B cell (primary cell): ENCODE results near the gene ZNF91. TPM values are rescaled to one million over a fixed set of nuclear protein-coding genes. Genes with fewer than 3 reads are reported as not detected.

Experiments used
- ATAC-seq: fragments of 200-7000 bp; cut with Tn5 transposase; one replicate; pipeline ENCODE4 v1.10.0; 2021; ENCODE audit warnings: low read depth, mild to moderate bottlenecking, moderate number of reproducible peaks, moderate library complexity
- CTCF ChIA-PET: fragments of 350-600 bp; sonication (Branson Sonifier 250); formaldehyde crosslinking; loops from one replicate; lab custom pipeline; 2021; ENCODE audit warnings: antibody characterized with exemption, inconsistent platforms; lab: Charles Lee
- POLR2A ChIA-PET: fragments of 350-600 bp; sonication (Branson Sonifier 250); formaldehyde crosslinking; loops from one replicate; lab custom pipeline; 2021; ENCODE audit warnings: antibody characterized with exemption; lab: Charles Lee
- DNase-seq: peaks from one replicate; pipeline ENCODE4 v3.0.0; 2013
- H2AFZ ChIP-seq: 2 replicates; pipeline ENCODE4 v1.6.1; 2012; ENCODE audit warnings: mild to moderate bottlenecking, low read depth, low read length; ENCODE audit not compliant: insufficient read depth, poor library complexity, severe bottlenecking
- H3K27ac ChIP-seq, 2 donors: 1 replicate in 1 of 2; 2 replicates in 1 of 2; pipeline ENCODE4 v1.5.1; 2012 to 2013; ENCODE audit warnings: low read length in 2 of 2, mild to moderate bottlenecking in 2 of 2, moderate library complexity in 1 of 2
- H3K27me3 ChIP-seq, 4 experiments: fragments of 200-600 bp in 1 of 4; sonication (generic) in 1 of 4; replicated peaks in 1 of 4; 1 replicate in 2 of 4; 2 replicates in 2 of 4; pipeline versions ENCODE4 v1.6.1 to v1.7.0; 2013 to 2016; ENCODE audit warnings: low read length in 3 of 4, mild to moderate bottlenecking in 2 of 4, mixed read lengths in 1 of 4, moderate library complexity in 1 of 4; ENCODE audit not compliant: insufficient read depth in 4 of 4, control insufficient read depth in 3 of 4; ENCODE audit errors: control extremely low read depth in 1 of 4
- H3K36me3 ChIP-seq, 2 experiments: replicated peaks in 1 of 2; 1 replicate in 1 of 2; 2 replicates in 1 of 2; pipeline versions ENCODE4 v1.6.1 to v1.7.1; 2013; ENCODE audit warnings: low read length in 1 of 2; ENCODE audit not compliant: insufficient read depth in 2 of 2, control insufficient read depth in 1 of 2; ENCODE audit errors: control extremely low read depth in 1 of 2, extremely low read depth in 1 of 2
- H3K4me1 ChIP-seq, 2 donors: fragments of 200-600 bp in 1 of 2; sonication (generic) in 1 of 2; 1 replicate in 1 of 2; 2 replicates in 1 of 2; pipeline versions ENCODE4 v1.5.1 to v1.6.1; 2013 to 2017; ENCODE audit warnings: low read length in 2 of 2; ENCODE audit not compliant: control insufficient read depth in 2 of 2, insufficient read depth in 2 of 2
- H3K4me2 ChIP-seq: replicated peaks from 2 replicates; pipeline ENCODE3; 2012; ENCODE audit warnings: mild to moderate bottlenecking, low read depth, low read length; ENCODE audit not compliant: poor library complexity, severe bottlenecking
- H3K4me3 ChIP-seq, 5 experiments: fragments of 200-600 bp in 1 of 5; sonication (generic) in 1 of 5; 1 replicate in 3 of 5; 2 replicates in 2 of 5; pipeline versions ENCODE4 v1.5.1 to v1.7.0; 2011 to 2016; ENCODE audit warnings: low read length in 4 of 5, mild to moderate bottlenecking in 4 of 5, low read depth in 2 of 5, control low read depth in 1 of 5, moderate library complexity in 1 of 5; ENCODE audit not compliant: insufficient read depth in 1 of 5; ENCODE audit errors: control extremely low read depth in 1 of 5, extremely low read depth in 1 of 5
- H3K79me2 ChIP-seq: fragments of 200-600 bp; sonication (generic); one replicate; pipeline ENCODE4 v1.6.0; 2016; ENCODE audit warnings: low read length; ENCODE audit not compliant: control insufficient read depth, insufficient read depth
- H3K9ac ChIP-seq: fragments of 200-600 bp; sonication (generic); 2 replicates; pipeline ENCODE4 v1.6.1; 2017; ENCODE audit warnings: mild to moderate bottlenecking, low read length, moderate library complexity
- H3K9me3 ChIP-seq, 3 donors: one replicate each; pipeline versions ENCODE4 v1.6.1 to v1.7.1; 2013; ENCODE audit warnings: low read length in 2 of 3; ENCODE audit not compliant: control insufficient read depth in 2 of 3, insufficient read depth in 1 of 3; ENCODE audit errors: control extremely low read depth in 1 of 3
- H4K20me1 ChIP-seq: 2 replicates; pipeline ENCODE4 v1.6.0; 2012; ENCODE audit warnings: mild to moderate bottlenecking, low read length; ENCODE audit not compliant: insufficient read depth, control insufficient read depth, poor library complexity, severe bottlenecking
- H3K27ac Mint-ChIP-seq: one replicate; pipeline ENCODE4 v1.8.0; 2021; ENCODE audit warnings: mixed read lengths
- H3K27me3 Mint-ChIP-seq: one replicate; pipeline ENCODE4 v1.8.0; 2021; ENCODE audit warnings: mixed read lengths
- H3K4me1 Mint-ChIP-seq: one replicate; pipeline ENCODE4 v1.8.0; 2021; ENCODE audit warnings: mixed read lengths
- H3K4me3 Mint-ChIP-seq: one replicate; pipeline ENCODE4 v1.8.0; 2021; ENCODE audit warnings: mixed read lengths
- H3K9me3 Mint-ChIP-seq: one replicate; pipeline ENCODE4 v1.8.0; 2022; ENCODE audit warnings: mixed read lengths; ENCODE audit not compliant: insufficient read depth
- CTCF ChIP-seq: fragments of 200-600 bp; IDR thresholded peaks from one replicate; pipeline ENCODE4 v1.8.0; 2022; ENCODE audit warnings: antibody characterized with exemption, mild to moderate bottlenecking
- EZH2 ChIP-seq: IDR thresholded peaks from 2 replicates; pipeline ENCODE4 v1.6.1; 2012; ENCODE audit warnings: borderline replicate concordance, low read depth, mild to moderate bottlenecking, moderate library complexity, low read length; ENCODE audit not compliant: insufficient read depth, poor library complexity, severe bottlenecking
- WGBS: methylation state at CpG from one replicate; pipeline ENCODE4 v1.1.5; 2013; ENCODE audit warnings: missing lambda C conversion rate; ENCODE audit not compliant: insufficient coverage; 5-methylcytosine and 5-hydroxymethylcytosine counted together
- intact Hi-C: fragments of 100-400 bp; cut with micrococcal nuclease; formaldehyde crosslinking; loops from one replicate; pipeline ENCODE4 v1.10.0; 2022
- polyA plus RNA-seq: library from polyadenylated mRNA; depleted of rRNA; stranded (reverse); fragments of >200 nt; gene quantifications from 2 replicates; pipeline ENCODE4 v1.2.3, GENCODE V29; 2012
- total RNA-seq, 2 donors: library from RNA; stranded (reverse); fragments of 120-200 nt in 1 of 2; gene quantifications; 1 replicate in 1 of 2; 2 replicates in 1 of 2; pipeline versions ENCODE4 v1.2.3 to v1.2.4, GENCODE V29; 2013 to 2022

The ZNF91 gene
- total and polyA plus RNA-seq, 2 donors (not counting 1 experiment from before 2014, with no cell fraction given): 17.9 to 79.6 TPM

GRCh38 chr19:23384858-23385257 lies 10.4 kb downstream of the ZNF91 start:
- ATAC-seq (no peak), DNase-seq (no peak)
- H3K27me3 ChIP-seq: no peaks in the 10 kb centered on the region
- peaks cover 17% of the 10 kb centered on the region for H4K20me1 ChIP-seq
- peaks cover 21 to 42% of the 10 kb centered on the region in 2 experiments for H3K36me3 ChIP-seq
- H3K4me2 ChIP-seq: no peak overlapping the region
- POLR2A ChIA-PET: no interaction called here
- no peak overlapping the region for H3K27ac Mint-ChIP-seq
- H3K9me3 ChIP-seq: peaks cover 15 to 44% (median 40%) of the 10 kb centered on the region in 3 donors
- H3K9ac ChIP-seq: no peak overlapping the region
- peaks cover 98% of the 10 kb centered on the region for H3K79me2 ChIP-seq
- TF ChIP-seq EZH2 (no peak), CTCF (no peak)
- intact Hi-C loops: no loop called here
- 98% methylated on average over 12 of the region's 12 CpGs for WGBS
- no peaks in the 10 kb centered on the region for H3K4me1 ChIP-seq
- no peak overlapping the region for H3K27ac ChIP-seq
- peaks cover 24% of the 10 kb centered on the region for H3K4me1 Mint-ChIP-seq
- no peak overlapping the region for H3K4me3 Mint-ChIP-seq
- H2AFZ ChIP-seq: no peak overlapping the region
- peaks cover 15% of the 10 kb centered on the region for H3K9me3 Mint-ChIP-seq
- CTCF ChIA-PET: no interaction called here
- no peaks in the 10 kb centered on the region for H3K27me3 Mint-ChIP-seq
- no peak overlapping the region for H3K4me3 ChIP-seq

DNA sequence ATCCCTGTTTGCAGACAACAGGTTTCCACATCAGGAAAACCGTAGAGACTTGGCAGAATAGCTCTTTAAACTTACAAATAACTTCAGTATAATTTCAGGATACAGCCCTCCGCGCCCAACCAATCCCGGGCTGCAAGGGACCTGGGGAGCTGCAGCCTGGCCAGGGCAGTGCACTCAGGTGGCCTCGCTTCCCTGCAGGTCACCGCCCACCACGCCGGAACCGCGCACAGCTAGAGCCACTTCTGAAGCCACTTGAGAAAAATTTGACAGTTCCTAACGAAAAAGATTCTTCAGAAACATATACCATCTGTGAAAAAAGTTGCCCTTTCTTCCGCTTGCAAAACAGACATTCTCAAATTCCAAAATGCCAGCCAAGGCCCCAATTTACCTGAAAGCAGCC lies 11.1 kb downstream of the ZNF91 start:
- Histone ChIP-seq H3K4me3 (no peak overlapping the region), H2AFZ (no peak overlapping the region), H3K9me3 (peaks cover 15 to 47% (median 46%) of the 10 kb centered on the region in 3 donors), H3K4me2 (no peak overlapping the region), H3K27me3 (no peaks in the 10 kb centered on the region), H3K36me3 (peaks cover 19 to 43% of the 10 kb centered on the region in 2 experiments), H3K9ac (no peak overlapping the region), H3K4me1 (peaks cover 0 to 3% of the 10 kb centered on the region in 2 donors), H3K27ac (no peak overlapping the region), H3K79me2 (peaks cover 98% of the 10 kb centered on the region), H4K20me1 (peaks cover 17% of the 10 kb centered on the region)
- Mint-ChIP-seq H3K4me1 (peaks cover 22% of the 10 kb centered on the region), H3K27ac (no peak overlapping the region), H3K27me3 (no peaks in the 10 kb centered on the region), H3K4me3 (no peak overlapping the region), H3K9me3 (peaks cover 16% of the 10 kb centered on the region)
- intact Hi-C loops: no loop called here
- ChIA-PET CTCF (no interaction called here), POLR2A (no interaction called here)
- DNase-seq (no peak), ATAC-seq (no peak)
- WGBS: 98% methylated on average over 9 of the region's 12 CpGs
- TF ChIP-seq CTCF (no peak), EZH2 (no peak)
